Tongue (tissue), 2 donors: ENCODE data around the gene FPGS. TPM values are rescaled to one million over a fixed set of nuclear protein-coding genes. Genes with fewer than 3 reads are reported as not detected.
A peak's percentile ranks its signal among the peaks of the same experiment; 100 is the strongest.
"Not testable (repeated sequence)": the region's sequence is repeated elsewhere in the genome, so short reads cannot be mapped to it uniquely, and the experiment has no call there.

Source experiments
- DNase-seq: peaks from one replicate; pipeline ENCODE4 v3.0.0-alpha.2; 2015
- total RNA-seq: library from RNA; depleted of rRNA; stranded (reverse); fragments of >200 nt; gene quantifications from one replicate; pipeline ENCODE4 v1.2.3, GENCODE V29; 2014

The FPGS gene
- total RNA-seq, result 52.9 TPM

GRCh38 chr9:127802576-127803443 lies at the start of gene FPGS:
TSS of gene FPGS (plus strand) at chr9:127802882. CDS start at chr9:127802925, 43 bp downstream.
- peak; percentile 94 for DNase-seq

GRCh38 chr9:127753148-127753547 lies 49.5 kb upstream of the FPGS start:
- no peak for DNase-seq

GRCh38 chr9:127753622-127754021 lies 49.1 kb upstream of the FPGS start:
- no peak for DNase-seq

- peak; percentile 54 for DNase-seq
These were observed 48.3 kb upstream of the FPGS start for GRCh38 chr9:127754099-127755060.

GRCh38 chr9:127755061-127756060 lies 47.3 kb upstream of the FPGS start:
- DNase-seq, result peak; percentile 69

GRCh38 chr9:127756233-127756632 lies 46.4 kb upstream of the FPGS start:
- no peak for DNase-seq

- not testable (repeated sequence) for DNase-seq
These were observed 45.9 kb upstream of the FPGS start for GRCh38 chr9:127756776-127757175.

GRCh38 chr9:127758843-127759242 lies 43.8 kb upstream of the FPGS start:
- no peak for DNase-seq

GRCh38 chr9:127761061-127761460 lies 41.6 kb upstream of the FPGS start:
- DNase-seq, result no peak

- DNase-seq, result no peak
These were observed 41.2 kb upstream of the FPGS start for GRCh38 chr9:127761491-127761956.

- DNase-seq, result no peak
These were observed 40.5 kb upstream of the FPGS start for GRCh38 chr9:127762111-127762676.

GRCh38 chr9:127763918-127764384 lies 38.7 kb upstream of the FPGS start:
- no peak for DNase-seq

GRCh38 chr9:127765418-127765817 lies 37.3 kb upstream of the FPGS start:
- no peak for DNase-seq

- DNase-seq, result no peak
These were observed 35.3 kb upstream of the FPGS start for GRCh38 chr9:127767410-127767809.

- peak; percentile 69 for DNase-seq
These were observed 34.8 kb upstream of the FPGS start for GRCh38 chr9:127767909-127768331.

GRCh38 chr9:127768698-127769097 lies 34.0 kb upstream of the FPGS start:
- no peak for DNase-seq

- no peak for DNase-seq
These were observed 33.6 kb upstream of the FPGS start for GRCh38 chr9:127769101-127769500.

- no peak for DNase-seq
These were observed 32.6 kb upstream of the FPGS start for GRCh38 chr9:127769929-127770582.

- DNase-seq, result no peak
These were observed 32.1 kb upstream of the FPGS start for GRCh38 chr9:127770583-127770904.

- peak; percentile 99 for DNase-seq
These were observed 31.6 kb upstream of the FPGS start for GRCh38 chr9:127770905-127771569.
